Liver (tissue), 9 donors: ENCODE data around the gene FAM124A. TPM values are rescaled to one million over a fixed set of nuclear protein-coding genes. Genes with fewer than 3 reads are reported as not detected.

ENCODE experiments used
- DNase-seq: peaks from one replicate; pipeline ENCODE4 v3.0.0-alpha.2; 2017; ENCODE audit warnings: low spot score
- H3K27ac ChIP-seq, 2 donors: one replicate each; pipeline ENCODE4 v1.7.0; 2013; ENCODE audit warnings: inconsistent platforms in 2 of 2, low read length in 2 of 2, control low read depth in 1 of 2, low read depth in 1 of 2, mild to moderate bottlenecking in 1 of 2
- H3K27me3 ChIP-seq, 4 donors: one replicate each; pipeline versions ENCODE4 v1.6.1 to v1.7.0; 2013; ENCODE audit warnings: low read length in 3 of 4, inconsistent platforms in 1 of 4, mild to moderate bottlenecking in 1 of 4, moderate library complexity in 1 of 4; ENCODE audit not compliant: control insufficient read depth in 4 of 4, insufficient read depth in 4 of 4
- H3K36me3 ChIP-seq, 4 donors: one replicate each; pipeline versions ENCODE4 v1.6.1 to v1.7.0; 2013; ENCODE audit warnings: low read length in 3 of 4, mild to moderate bottlenecking in 3 of 4, low read depth in 1 of 4, moderate library complexity in 1 of 4; ENCODE audit not compliant: control insufficient read depth in 4 of 4, insufficient read depth in 3 of 4
- H3K4me1 ChIP-seq, 4 donors: one replicate each; pipeline versions ENCODE4 v1.6.1 to v1.7.0; 2013; ENCODE audit warnings: low read length in 3 of 4, mild to moderate bottlenecking in 3 of 4, moderate library complexity in 1 of 4; ENCODE audit not compliant: control insufficient read depth in 4 of 4, insufficient read depth in 4 of 4
- H3K4me3 ChIP-seq, 3 donors: one replicate each; pipeline versions ENCODE4 v1.6.1 to v1.7.0; 2013; ENCODE audit warnings: low read length in 3 of 3, control low read depth in 1 of 3, low read depth in 1 of 3, mild to moderate bottlenecking in 1 of 3
- H3K9ac ChIP-seq, 2 donors: one replicate each; pipeline ENCODE4 v1.7.0; 2013; ENCODE audit warnings: low read length in 2 of 2, mild to moderate bottlenecking in 2 of 2, moderate library complexity in 2 of 2, control low read depth in 1 of 2, low read depth in 1 of 2
- H3K9me3 ChIP-seq, 4 donors: one replicate each; pipeline versions ENCODE4 v1.6.1 to v1.7.0; 2013; ENCODE audit warnings: low read length in 3 of 4; ENCODE audit not compliant: control insufficient read depth in 4 of 4
- ATF3 ChIP-seq: IDR thresholded peaks from 2 replicates; pipeline ENCODE4 v1.6.1; 2016; ENCODE audit warnings: antibody characterized with exemption
- CTCF ChIP-seq: fragments of 150-350 bp; IDR thresholded peaks from 2 replicates; pipeline ENCODE4 v1.5.1; 2017; ENCODE audit warnings: improper control_type of control experiment, low read depth, low read length; ENCODE audit not compliant: missing input control
- EGR1 ChIP-seq, 2 donors: IDR thresholded peaks; 2 replicates each; pipeline ENCODE4 v1.6.1; 2016 to 2018; ENCODE audit warnings: antibody characterized with exemption in 2 of 2, low read depth in 2 of 2
- FOXA1 ChIP-seq: IDR thresholded peaks from 2 replicates; pipeline ENCODE4 v1.6.1; 2016; ENCODE audit warnings: antibody characterized with exemption
- FOXA2 ChIP-seq: IDR thresholded peaks from 2 replicates; pipeline ENCODE4 v1.6.1; 2016; ENCODE audit warnings: antibody characterized with exemption
- GABPA ChIP-seq, 2 donors: IDR thresholded peaks in 1 of 2; conservative IDR thresholded peaks in 1 of 2; 2 replicates each; pipeline ENCODE4 v1.6.1; 2016; ENCODE audit warnings: antibody characterized with exemption in 2 of 2, mild to moderate bottlenecking in 1 of 2, moderate library complexity in 1 of 2
- MAX ChIP-seq: IDR thresholded peaks from 2 replicates; pipeline ENCODE4 v1.6.1; 2016; ENCODE audit warnings: antibody characterized with exemption
- NR2F2 ChIP-seq: IDR thresholded peaks from 2 replicates; pipeline ENCODE4 v1.6.1; 2016; ENCODE audit warnings: antibody characterized with exemption
- RAD21 ChIP-seq, 2 donors: IDR thresholded peaks; 2 replicates each; pipeline ENCODE4 v1.6.1; 2016; ENCODE audit warnings: antibody characterized with exemption in 2 of 2, mild to moderate bottlenecking in 2 of 2
- REST ChIP-seq: IDR thresholded peaks from 2 replicates; pipeline ENCODE4 v1.6.1; 2016; ENCODE audit warnings: antibody characterized with exemption, mild to moderate bottlenecking
- RXRA ChIP-seq, 2 donors: IDR thresholded peaks; 2 replicates each; pipeline ENCODE4 v1.6.1; 2017 to 2018; ENCODE audit warnings: antibody characterized with exemption in 2 of 2, mild to moderate bottlenecking in 1 of 2
- TAF1 ChIP-seq: conservative IDR thresholded peaks from 2 replicates; pipeline ENCODE4 v1.6.1; 2016; ENCODE audit warnings: antibody characterized with exemption, mild to moderate bottlenecking
- YY1 ChIP-seq: IDR thresholded peaks from 2 replicates; pipeline ENCODE4 v1.6.1; 2016; ENCODE audit warnings: antibody characterized with exemption, mild to moderate bottlenecking
- WGBS: extraction: QIAGEN DNeasy Blood & Tissue Kit; methylation state at CpG from one replicate; pipeline ENCODE4 v1.1.7; 2013; 5-methylcytosine and 5-hydroxymethylcytosine counted together
- polyA plus RNA-seq, 2 donors: library from polyadenylated mRNA; stranded (reverse) in 1 of 2; unstranded in 1 of 2; fragments of 200-250 nt in 1 of 2; fragments of >200 nt in 1 of 2; fragmentation: Nextera tagmentation in 1 of 2; extraction: Ambion mirVana in 1 of 2; gene quantifications; one replicate each; pipeline versions ENCODE4 v1.2.1 to v1.2.3, GENCODE V29; 2013 to 2015
- total RNA-seq, 2 donors: library from RNA; depleted of rRNA; stranded (reverse); fragments of >200 nt; gene quantifications; one replicate each; pipeline ENCODE4 v1.2.3, GENCODE V29; 2014
- donor health status: healthy.
- donor health status: healthy.
- donor health status: healthy.
- donor health status: healthy.
- donor health status: healthy.

Gene FAM124A
- total and polyA plus RNA-seq, 4 donors = 0.33 to 0.92 (median 0.46) TPM

- TF ChIP-seq REST (no peak), ATF3 (no peak), RXRA (IDR thresholded peaks at IDR 0.05) (no peak)
Measured at GRCh38 chr13:51278426-51279130, 56.4 kb downstream of the FAM124A start (continued).

- WGBS = 91% methylated on average over 13 of the region's 13 CpGs
- no peak for DNase-seq
- Histone ChIP-seq H3K4me3 (no peak overlapping the region), H3K27me3 (no peaks in the 10 kb centered on the region), H3K27ac (no peak overlapping the region), H3K9me3 (no peaks in the 10 kb centered on the region), H3K36me3 (no peaks in the 10 kb centered on the region), H3K9ac (no peak overlapping the region), H3K4me1 (peaks cover 0 to 15% (median 9%) of the 10 kb centered on the region in 4 donors)
- no peak for TF ChIP-seq MAX
- no peak for TF ChIP-seq CTCF
- TF ChIP-seq RXRA (IDR thresholded peaks at IDR 0.05) = no peak
- no peak for TF ChIP-seq FOXA1
- no peak for TF ChIP-seq RAD21 (IDR thresholded peaks at IDR 0.05)
- no peak for TF ChIP-seq TAF1
- no peak for TF ChIP-seq FOXA2
- TF ChIP-seq NR2F2 = no peak
- TF ChIP-seq EGR1 (IDR thresholded peaks at IDR 0.05; ENCODE audit: low read depth in 2 of 2) = no peak
- TF ChIP-seq REST = no peak
- no peak for TF ChIP-seq GABPA (IDR thresholded peaks at IDR 0.05 in 1 of 2, conservative IDR thresholded peaks at IDR 0.05 in 1 of 2)
- TF ChIP-seq YY1 = no peak
Measured at GRCh38 chr13:51280379-51280940, 58.3 kb downstream of the FAM124A start.
